PC-9 (cell line): ENCODE data around the gene RNASEL. TPM values are rescaled to one million over a fixed set of nuclear protein-coding genes. Genes with fewer than 3 reads are reported as not detected.

Experiments
- BruUV-seq: library from RNA; stranded (reverse); fragments of 400-500 nt; replicated peaks from 2 replicates; lab custom pipeline; 2021; lab: Mats Ljungman, UMichigan
- CTCF ChIA-PET: fragments of 300-600 bp; sonication (Branson Sonifier 250); formaldehyde crosslinking; loops from one replicate; lab custom pipeline; 2022; ENCODE audit warnings: antibody characterized with exemption; lab: Charles Lee
- POLR2A ChIA-PET: fragments of 300-600 bp; sonication (Branson Sonifier 250); formaldehyde crosslinking; loops from one replicate; lab custom pipeline; 2022; ENCODE audit warnings: antibody characterized with exemption; ENCODE audit not compliant: unreplicated experiment; lab: Charles Lee
- DNase-seq, 2 experiments: peaks; one replicate each; pipeline versions ENCODE4 v3.0.0 to v3.0.0-alpha.2; 2015 to 2022; ENCODE audit warnings: mixed read lengths in 1 of 2
- H2AFZ ChIP-seq: fragments of 200-600 bp; sonication (generic); 2 replicates; pipeline ENCODE4 v1.8.1; 2017; ENCODE audit warnings: antibody characterized with exemption
- H3F3A ChIP-seq: fragments of 200-600 bp; sonication (generic); 2 replicates; pipeline ENCODE4 v1.8.1; 2017; ENCODE audit warnings: antibody characterized with exemption, mild to moderate bottlenecking, low read depth; ENCODE audit not compliant: insufficient read depth
- H3K27ac ChIP-seq: fragments of 200-600 bp; sonication (generic); 2 replicates; pipeline ENCODE4 v1.6.1; 2016; ENCODE audit warnings: mixed run types
- H3K27me3 ChIP-seq: fragments of 200-600 bp; sonication (generic); 2 replicates; pipeline ENCODE4 v1.6.1; 2016; ENCODE audit warnings: low read depth, mixed run types; ENCODE audit not compliant: insufficient read depth
- H3K36me3 ChIP-seq: fragments of 200-600 bp; sonication (generic); 2 replicates; pipeline ENCODE4 v1.6.1; 2016; ENCODE audit warnings: low read depth, mixed run types
- H3K4me1 ChIP-seq: fragments of 200-600 bp; sonication (generic); replicated peaks from 2 replicates; pipeline ENCODE4 v1.6.1; 2016; ENCODE audit warnings: mixed run types; ENCODE audit not compliant: insufficient read depth
- H3K4me2 ChIP-seq: fragments of 200-600 bp; sonication (generic); 2 replicates; pipeline ENCODE4 v1.6.1; 2017; ENCODE audit warnings: mixed run types
- H3K4me3 ChIP-seq: fragments of 200-600 bp; sonication (generic); 2 replicates; pipeline ENCODE4 v1.6.1; 2016; ENCODE audit warnings: mixed run types
- H3K79me2 ChIP-seq: fragments of 200-600 bp; sonication (generic); 2 replicates; pipeline ENCODE4 v1.6.1; 2017; ENCODE audit warnings: low read depth, mixed run types
- H3K9me2 ChIP-seq: fragments of 200-600 bp; sonication (generic); 2 replicates; pipeline ENCODE4 v1.8.1; 2017; ENCODE audit warnings: mild to moderate bottlenecking; ENCODE audit not compliant: insufficient read depth
- H3K9me3 ChIP-seq: fragments of 200-600 bp; sonication (generic); 2 replicates; pipeline ENCODE4 v1.8.1; 2016; ENCODE audit warnings: low read depth; ENCODE audit not compliant: insufficient read depth
- H4K20me1 ChIP-seq: fragments of 200-600 bp; sonication (generic); 2 replicates; pipeline ENCODE4 v1.8.1; 2017; ENCODE audit not compliant: insufficient read depth
- EZH2 ChIP-seq: fragments of 200-600 bp; sonication (generic); IDR thresholded peaks from 2 replicates; pipeline ENCODE4 v1.8.0; 2017; ENCODE audit warnings: antibody characterized with exemption, low read depth
- intact Hi-C: fragments of 100-400 bp; cut with micrococcal nuclease; formaldehyde crosslinking; loops from one replicate; pipeline ENCODE4 v1.10.0; 2022; ENCODE audit not compliant: unreplicated experiment
- total RNA-seq: library from RNA; stranded (reverse); gene quantifications from 2 replicates; pipeline ENCODE4 v1.2.3, GENCODE V29; 2021
- TF ChIP-seq, protein P1 (sequence below): fragments of 200-600 bp; sonication (generic); conservative IDR thresholded peaks from 2 replicates; pipeline ENCODE4 v1.6.1; 2017; ENCODE audit warnings: mixed run types, antibody characterized with exemption, mild to moderate bottlenecking, moderate library complexity

RNASEL gene
- total RNA-seq, 1 experiment from 2014 or later: 6.3 TPM

DNA sequence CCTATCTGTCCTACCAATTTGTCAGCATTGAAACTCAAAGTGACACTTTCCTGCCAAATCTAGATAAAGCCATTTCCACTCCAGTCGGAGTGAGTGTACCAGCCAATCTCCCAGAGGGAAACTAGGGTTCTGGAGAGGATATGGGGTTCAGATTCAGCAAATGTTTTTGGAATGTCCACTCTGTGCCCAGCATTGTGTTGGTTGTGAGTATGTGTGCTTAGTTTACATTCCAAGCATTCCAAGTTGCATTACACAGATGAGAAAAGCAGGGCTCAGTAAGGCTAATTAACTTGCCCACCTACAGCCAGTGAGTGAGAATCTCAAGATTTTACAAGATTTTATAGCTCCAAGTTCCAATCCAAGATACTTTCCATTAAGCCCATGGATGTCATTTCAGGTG, 41.5 kb upstream of the RNASEL start:
- H3K27me3 ChIP-seq: no peaks in the 10 kb centered on the region
- POLR2A ChIA-PET: no interaction called here
- no peaks in the 10 kb centered on the region for H3K79me2 ChIP-seq
- H3K4me2 ChIP-seq: no peak overlapping the region
- H3K27ac ChIP-seq: no peak overlapping the region
- no peaks in the 10 kb centered on the region for H4K20me1 ChIP-seq
- peaks cover 13% of the 10 kb centered on the region for H3K4me1 ChIP-seq
- H3F3A ChIP-seq: no peaks in the 10 kb centered on the region
- DNase-seq: no peak
- CTCF ChIA-PET: no interaction called here
- no TSS peak for BruUV-seq
- H3K9me3 ChIP-seq: no peaks in the 10 kb centered on the region
- no peak overlapping the region for H3K4me3 ChIP-seq
- H2AFZ ChIP-seq: no peak overlapping the region
- no peaks in the 10 kb centered on the region for H3K9me2 ChIP-seq
- TF ChIP-seq EZH2: no peak
- TF ChIP-seq, protein P1, sequence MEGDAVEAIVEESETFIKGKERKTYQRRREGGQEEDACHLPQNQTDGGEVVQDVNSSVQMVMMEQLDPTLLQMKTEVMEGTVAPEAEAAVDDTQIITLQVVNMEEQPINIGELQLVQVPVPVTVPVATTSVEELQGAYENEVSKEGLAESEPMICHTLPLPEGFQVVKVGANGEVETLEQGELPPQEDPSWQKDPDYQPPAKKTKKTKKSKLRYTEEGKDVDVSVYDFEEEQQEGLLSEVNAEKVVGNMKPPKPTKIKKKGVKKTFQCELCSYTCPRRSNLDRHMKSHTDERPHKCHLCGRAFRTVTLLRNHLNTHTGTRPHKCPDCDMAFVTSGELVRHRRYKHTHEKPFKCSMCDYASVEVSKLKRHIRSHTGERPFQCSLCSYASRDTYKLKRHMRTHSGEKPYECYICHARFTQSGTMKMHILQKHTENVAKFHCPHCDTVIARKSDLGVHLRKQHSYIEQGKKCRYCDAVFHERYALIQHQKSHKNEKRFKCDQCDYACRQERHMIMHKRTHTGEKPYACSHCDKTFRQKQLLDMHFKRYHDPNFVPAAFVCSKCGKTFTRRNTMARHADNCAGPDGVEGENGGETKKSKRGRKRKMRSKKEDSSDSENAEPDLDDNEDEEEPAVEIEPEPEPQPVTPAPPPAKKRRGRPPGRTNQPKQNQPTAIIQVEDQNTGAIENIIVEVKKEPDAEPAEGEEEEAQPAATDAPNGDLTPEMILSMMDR: no peak
- no peaks in the 10 kb centered on the region for H3K36me3 ChIP-seq
- intact Hi-C loops: no loop called here

DNA sequence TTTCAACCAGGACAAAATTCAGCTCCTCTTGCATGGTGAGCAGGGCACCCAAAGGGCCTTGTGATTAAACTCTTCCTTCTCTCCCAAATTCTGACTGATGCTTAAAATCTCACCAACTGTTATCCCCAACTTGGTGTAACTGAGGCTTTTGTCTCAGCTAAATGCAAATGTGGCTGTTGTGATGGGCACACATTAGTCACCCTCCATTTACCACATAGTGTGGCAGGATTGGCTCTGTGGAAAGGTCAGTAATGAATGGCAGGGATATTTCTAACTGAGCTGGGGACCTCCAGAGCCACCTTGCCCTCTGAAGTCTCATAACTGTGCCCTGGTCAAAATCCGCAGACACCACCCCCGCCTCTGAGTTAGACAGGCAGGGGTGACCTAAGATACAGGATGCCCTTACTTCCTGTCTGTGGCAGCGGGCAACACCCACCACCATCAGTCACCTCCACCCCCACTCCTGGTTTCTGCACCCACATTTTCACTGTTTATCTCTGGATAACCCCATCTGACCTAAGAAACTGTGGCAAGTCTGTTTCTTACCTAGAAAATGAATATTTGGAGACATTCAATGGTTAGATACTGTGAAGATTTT, 40.5 kb upstream of the RNASEL start:
- no peak for DNase-seq
- Histone ChIP-seq H3K9me3 (no peaks in the 10 kb centered on the region), H3K27me3 (no peaks in the 10 kb centered on the region), H3K4me2 (no peak overlapping the region), H3K27ac (no peak overlapping the region), H3F3A (no peaks in the 10 kb centered on the region), H3K9me2 (no peaks in the 10 kb centered on the region), H4K20me1 (no peaks in the 10 kb centered on the region), H3K79me2 (no peaks in the 10 kb centered on the region), H3K36me3 (no peaks in the 10 kb centered on the region), H2AFZ (no peak overlapping the region), H3K4me3 (no peak overlapping the region), H3K4me1 (peaks cover 22% of the 10 kb centered on the region)
- no peak for TF ChIP-seq EZH2
- TF ChIP-seq, protein P1: no peak
- ChIA-PET CTCF (interaction anchor here (0.5 kb wide), 1 partner anchor 167 kb away, joined by 5 read pairs; no protein-coding TSS in a partner anchor), POLR2A (no interaction called here)
- no TSS peak for BruUV-seq
- intact Hi-C loops: no loop called here

DNA sequence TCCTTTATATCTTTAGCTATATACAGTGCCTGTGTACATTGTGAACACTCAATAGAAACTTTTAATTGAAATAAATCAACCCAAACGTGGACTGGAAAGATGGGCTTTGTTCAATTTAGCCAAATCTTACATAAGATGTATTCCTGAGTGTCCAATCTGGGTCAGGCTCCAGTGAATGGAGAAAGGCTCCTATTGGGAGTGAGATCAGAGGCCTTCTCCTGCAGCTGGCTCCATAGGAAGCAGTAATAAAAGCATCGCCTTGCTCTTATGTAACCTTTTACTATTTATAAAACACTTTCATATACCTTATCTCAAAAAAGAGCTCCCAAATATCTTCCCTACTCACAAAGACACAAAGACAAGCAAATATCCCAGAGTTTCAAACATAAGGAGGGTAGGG, 40.0 kb upstream of the RNASEL start:
- H3F3A ChIP-seq: no peaks in the 10 kb centered on the region
- ChIA-PET CTCF (interaction anchor here (0.5 kb wide), 1 partner anchor 168 kb away, joined by 5 read pairs; no protein-coding TSS in a partner anchor), POLR2A (no interaction called here)
- no peaks in the 10 kb centered on the region for H3K9me2 ChIP-seq
- H3K27me3 ChIP-seq: no peaks in the 10 kb centered on the region
- no peaks in the 10 kb centered on the region for H4K20me1 ChIP-seq
- no peaks in the 10 kb centered on the region for H3K9me3 ChIP-seq
- no peak for TF ChIP-seq EZH2
- TF ChIP-seq, protein P1: no peak
- intact Hi-C loops: no loop called here
- no peak overlapping the region for H3K27ac ChIP-seq
- no TSS peak for BruUV-seq
- no peak for DNase-seq
- H3K4me1 ChIP-seq: peaks cover 24% of the 10 kb centered on the region
- H2AFZ ChIP-seq: no peak overlapping the region
- H3K4me3 ChIP-seq: no peak overlapping the region
- no peaks in the 10 kb centered on the region for H3K79me2 ChIP-seq
- no peaks in the 10 kb centered on the region for H3K36me3 ChIP-seq
- no peak overlapping the region for H3K4me2 ChIP-seq
